ENCODE measurements around the gene HPN.
"Not testable (repeated sequence)": the region's sequence is repeated elsewhere in the genome, so short reads cannot be mapped to it uniquely, and the experiment has no call there.

DNA sequence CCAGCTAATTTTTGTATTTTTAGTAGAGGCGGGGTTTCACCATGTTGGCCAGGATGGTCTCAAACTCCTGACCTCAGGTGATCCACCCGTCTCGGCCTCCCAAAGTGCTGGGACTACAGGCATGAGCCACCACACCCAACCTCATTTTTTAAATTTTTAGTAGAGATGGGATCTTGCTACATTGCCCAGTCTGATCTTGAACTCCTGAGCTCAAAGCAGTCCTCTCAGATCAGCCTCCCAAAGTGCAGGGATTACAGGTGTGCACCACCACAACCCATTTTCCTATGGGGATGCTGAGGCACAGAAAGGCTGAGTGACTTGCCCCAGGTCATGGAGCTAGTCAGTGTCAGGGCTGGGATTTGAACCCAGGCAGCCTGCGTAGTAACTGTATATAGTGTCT lies 9.7 kb downstream of the HPN start:
- not testable (repeated sequence) for TF ChIP-seq CTCF (IDR thresholded peaks at IDR 0.05); ZFX (IDR thresholded peaks at IDR 0.05; ENCODE audit: borderline replicate concordance)

Measured in 22Rv1 (cell line).